Hepatocyte (in vitro differentiated cells): ENCODE results near the gene GPX8. TPM values are rescaled to one million over a fixed set of nuclear protein-coding genes. Genes with fewer than 3 reads are reported as not detected.

Source experiments
- DNase-seq: peaks from one replicate; pipeline ENCODE4 v3.0.0-alpha.2; 2016; ENCODE audit warnings: low spot score
- H2AFZ ChIP-seq: fragments of 200-600 bp; sonication (generic); 2 replicates; pipeline ENCODE4 v1.6.0; 2016; ENCODE audit warnings: antibody characterized with exemption, mild to moderate bottlenecking
- H3K27ac ChIP-seq: fragments of 200-600 bp; sonication (generic); 2 replicates; pipeline ENCODE4 v1.5.1; 2016; ENCODE audit warnings: mild to moderate bottlenecking
- H3K27me3 ChIP-seq: fragments of 200-600 bp; sonication (generic); 2 replicates; pipeline ENCODE4 v1.6.1; 2016
- H3K36me3 ChIP-seq: fragments of 200-600 bp; sonication (generic); replicated peaks from 2 replicates; pipeline ENCODE4 v1.5.1; 2016; ENCODE audit warnings: low read depth; ENCODE audit not compliant: insufficient read depth
- H3K4me1 ChIP-seq: fragments of 200-600 bp; sonication (generic); 2 replicates; pipeline ENCODE4 v1.5.1; 2016; ENCODE audit warnings: mild to moderate bottlenecking, moderate library complexity; ENCODE audit not compliant: insufficient read depth
- H3K4me2 ChIP-seq: fragments of 200-600 bp; sonication (generic); 2 replicates; pipeline ENCODE4 v1.6.0; 2016
- H3K4me3 ChIP-seq: fragments of 200-600 bp; sonication (generic); 2 replicates; pipeline ENCODE4 v1.5.1; 2016; ENCODE audit warnings: mild to moderate bottlenecking
- H3K79me2 ChIP-seq: fragments of 200-600 bp; sonication (generic); 2 replicates; pipeline ENCODE4 v1.6.0; 2017; ENCODE audit warnings: mild to moderate bottlenecking
- H3K9me2 ChIP-seq: fragments of 200-600 bp; sonication (generic); replicated peaks from 2 replicates; pipeline ENCODE4 v1.6.0; 2017; ENCODE audit warnings: mild to moderate bottlenecking; ENCODE audit not compliant: insufficient read depth
- H3K9me3 ChIP-seq: fragments of 200-600 bp; sonication (generic); 2 replicates; pipeline ENCODE4 v1.5.1; 2016; ENCODE audit warnings: low read depth, mild to moderate bottlenecking
- H4K20me1 ChIP-seq: fragments of 200-600 bp; sonication (generic); 2 replicates; pipeline ENCODE4 v1.6.0; 2016; ENCODE audit warnings: mild to moderate bottlenecking; ENCODE audit not compliant: insufficient read depth, poor library complexity, severe bottlenecking
- CTCF ChIP-seq: fragments of 200-600 bp; sonication (generic); IDR thresholded peaks from 2 replicates; pipeline ENCODE4 v1.5.1; 2016; ENCODE audit warnings: antibody characterized with exemption, mild to moderate bottlenecking; ENCODE audit not compliant: poor library complexity
- EZH2 ChIP-seq: fragments of 200-600 bp; sonication (generic); IDR thresholded peaks from 2 replicates; pipeline ENCODE4 v1.6.1; 2016; ENCODE audit warnings: antibody characterized with exemption, mild to moderate bottlenecking, borderline replicate concordance
- EZH2phosphoT487 ChIP-seq: fragments of 200-600 bp; sonication (generic); IDR thresholded peaks from one replicate; pipeline ENCODE4 v1.6.1; 2018; ENCODE audit warnings: antibody characterized with exemption, mild to moderate bottlenecking, low read depth, moderate library complexity; ENCODE audit not compliant: unreplicated experiment, severe bottlenecking
- WGBS: methylation state at CpG from one replicate; pipeline ENCODE4 v1.1.6; 2016; ENCODE audit warnings: low lambda C conversion rate; ENCODE audit errors: missing lambda C conversion rate; 5-methylcytosine and 5-hydroxymethylcytosine counted together
- polyA plus RNA-seq: library from polyadenylated mRNA; unstranded; fragments of >200 nt; fragmentation: Nextera tagmentation; extraction: Ambion mirVana; gene quantifications from 2 replicates; pipeline ENCODE4 v1.2.1, GENCODE V29; 2016
- total RNA-seq: library from RNA; depleted of rRNA; stranded (reverse); fragments of >200 nt; gene quantifications from 2 replicates; pipeline ENCODE4 v1.2.3, GENCODE V29; 2014

Gene GPX8
- total and polyA plus RNA-seq, 2 experiments from 2014 or later: 134 to 178 TPM

- Histone ChIP-seq H3K9me2 (no peaks in the 10 kb centered on the region), H3K4me1 (no peaks in the 10 kb centered on the region), H3K79me2 (no peaks in the 10 kb centered on the region), H3K9me3 (no peaks in the 10 kb centered on the region), H2AFZ (no peak overlapping the region), H3K4me3 (no peak overlapping the region), H3K36me3 (no peaks in the 10 kb centered on the region), H3K27me3 (peaks cover 46% of the 10 kb centered on the region), H3K27ac (no peak overlapping the region), H4K20me1 (no peaks in the 10 kb centered on the region), H3K4me2 (no peak overlapping the region)
- DNase-seq: peak; percentile 9
- 47% methylated on average over 4 of the region's 4 CpGs for WGBS
- TF ChIP-seq EZH2 (no peak), CTCF (peak; percentile 32), EZH2phosphoT487 (no peak)
These were observed 27.4 kb downstream of the GPX8 start for GRCh38 chr5:55187370-55187769.

- Histone ChIP-seq H3K4me2 (no peak overlapping the region), H3K9me3 (no peaks in the 10 kb centered on the region), H4K20me1 (no peaks in the 10 kb centered on the region), H3K27ac (no peak overlapping the region), H3K4me1 (no peaks in the 10 kb centered on the region), H2AFZ (no peak overlapping the region), H3K27me3 (peaks cover 51% of the 10 kb centered on the region), H3K36me3 (no peaks in the 10 kb centered on the region), H3K4me3 (no peak overlapping the region), H3K79me2 (no peaks in the 10 kb centered on the region), H3K9me2 (no peaks in the 10 kb centered on the region)
- TF ChIP-seq EZH2: no peak
- no peak for TF ChIP-seq CTCF
- TF ChIP-seq EZH2phosphoT487: no peak
- 58% methylated on average over 6 of the region's 6 CpGs for WGBS
- DNase-seq: no peak
These were observed 28.9 kb downstream of the GPX8 start for GRCh38 chr5:55188656-55189540.

DNA sequence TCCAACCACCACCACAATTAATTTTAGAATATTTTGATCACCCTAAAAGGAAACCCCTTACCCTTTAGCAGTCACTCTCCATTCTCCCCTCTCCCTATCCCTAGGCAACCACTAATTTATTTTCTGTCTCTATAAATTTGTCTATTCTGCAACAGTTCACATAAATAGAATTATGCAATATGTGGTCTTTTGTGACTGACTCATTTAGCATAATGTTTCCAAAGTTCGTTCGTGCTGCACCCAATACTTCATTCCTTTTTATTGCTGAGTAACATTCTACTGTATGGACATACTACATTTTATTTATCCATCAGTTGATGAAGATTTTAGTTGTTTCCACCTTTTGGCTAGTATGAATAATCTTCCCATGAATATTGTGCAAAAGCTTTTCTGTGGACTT is 31.2 kb downstream of the GPX8 start:
- TF ChIP-seq CTCF: no peak
- no peak for TF ChIP-seq EZH2
- TF ChIP-seq EZH2phosphoT487: no peak
- Histone ChIP-seq H3K4me3 (no peak overlapping the region), H3K4me1 (no peaks in the 10 kb centered on the region), H3K9me2 (no peaks in the 10 kb centered on the region), H3K36me3 (no peaks in the 10 kb centered on the region), H3K9me3 (no peaks in the 10 kb centered on the region), H3K4me2 (no peak overlapping the region), H2AFZ (no peak overlapping the region), H3K27me3 (peaks cover 40% of the 10 kb centered on the region), H3K27ac (no peak overlapping the region), H4K20me1 (no peaks in the 10 kb centered on the region), H3K79me2 (no peaks in the 10 kb centered on the region)
- no peak for DNase-seq
- WGBS: 92% methylated on average over 2 of the region's 2 CpGs
